Hematopoietic multipotent progenitor cell treated with erythropoietin and hydrocortisone succinate and interleukin-3 and kit ligand, for 8 days (in vitro differentiated cells): ENCODE data around the gene AP2A1.

Experiments used
- DNase-seq: peaks from one replicate; pipeline ENCODE4 v3.0.0-alpha.2; 2015

AP2A1 gene

DNA sequence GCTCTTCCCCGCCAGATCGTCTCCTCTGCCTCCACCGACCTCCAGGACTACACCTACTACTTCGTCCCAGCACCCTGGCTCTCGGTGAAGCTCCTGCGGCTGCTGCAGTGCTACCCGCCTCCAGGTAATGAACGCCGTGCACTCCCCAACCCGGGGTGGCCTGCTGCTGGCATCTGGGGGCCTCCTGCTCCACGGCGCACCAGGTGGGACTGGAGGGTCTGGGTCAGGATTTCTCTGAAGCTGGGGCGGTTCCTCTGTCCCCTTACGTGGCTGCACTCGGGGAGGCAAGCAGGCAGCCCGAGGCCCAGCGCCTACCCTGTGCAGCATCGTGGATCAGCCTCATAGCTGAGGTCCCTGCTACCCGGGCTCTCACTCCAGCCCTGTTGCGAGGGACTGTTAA is 28.8 kb downstream of the AP2A1 start:
- DNase-seq: no peak

DNA sequence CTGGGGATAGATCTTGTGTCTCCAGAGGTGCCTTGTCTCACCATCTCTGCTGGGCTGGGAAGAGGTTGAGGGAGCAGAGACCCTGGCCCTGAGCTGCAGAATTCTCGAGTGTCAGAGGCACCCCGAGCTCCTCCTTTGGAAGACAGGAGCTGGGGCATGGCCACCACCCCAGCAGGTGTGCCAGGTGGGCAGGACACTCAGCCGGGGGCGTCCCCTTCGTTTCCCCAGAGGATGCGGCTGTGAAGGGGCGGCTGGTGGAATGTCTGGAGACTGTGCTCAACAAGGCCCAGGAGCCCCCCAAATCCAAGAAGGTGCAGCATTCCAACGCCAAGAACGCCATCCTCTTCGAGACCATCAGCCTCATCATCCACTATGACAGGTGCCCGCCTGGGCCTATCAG is 31.8 kb downstream of the AP2A1 start:
- DNase-seq: no peak

DNA sequence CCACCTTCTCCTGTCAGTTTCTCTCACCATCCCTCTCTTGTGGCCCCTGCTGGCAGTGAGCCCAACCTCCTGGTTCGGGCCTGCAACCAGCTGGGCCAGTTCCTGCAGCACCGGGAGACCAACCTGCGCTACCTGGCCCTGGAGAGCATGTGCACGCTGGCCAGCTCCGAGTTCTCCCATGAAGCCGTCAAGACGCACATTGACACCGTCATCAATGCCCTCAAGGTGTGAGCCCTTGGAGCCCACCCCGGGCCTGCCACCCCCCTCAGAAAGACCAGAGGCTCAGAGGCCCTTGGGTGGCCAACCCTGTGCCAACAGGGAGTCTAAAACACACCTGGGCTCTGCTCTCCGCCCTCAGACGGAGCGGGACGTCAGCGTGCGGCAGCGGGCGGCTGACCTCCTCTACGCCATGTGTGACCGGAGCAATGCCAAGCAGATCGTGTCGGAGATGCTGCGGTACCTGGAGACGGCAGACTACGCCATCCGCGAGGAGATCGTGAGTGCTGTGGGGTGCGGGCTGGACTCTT is 32.5 kb downstream of the AP2A1 start:
- DNase-seq: no peak

DNA sequence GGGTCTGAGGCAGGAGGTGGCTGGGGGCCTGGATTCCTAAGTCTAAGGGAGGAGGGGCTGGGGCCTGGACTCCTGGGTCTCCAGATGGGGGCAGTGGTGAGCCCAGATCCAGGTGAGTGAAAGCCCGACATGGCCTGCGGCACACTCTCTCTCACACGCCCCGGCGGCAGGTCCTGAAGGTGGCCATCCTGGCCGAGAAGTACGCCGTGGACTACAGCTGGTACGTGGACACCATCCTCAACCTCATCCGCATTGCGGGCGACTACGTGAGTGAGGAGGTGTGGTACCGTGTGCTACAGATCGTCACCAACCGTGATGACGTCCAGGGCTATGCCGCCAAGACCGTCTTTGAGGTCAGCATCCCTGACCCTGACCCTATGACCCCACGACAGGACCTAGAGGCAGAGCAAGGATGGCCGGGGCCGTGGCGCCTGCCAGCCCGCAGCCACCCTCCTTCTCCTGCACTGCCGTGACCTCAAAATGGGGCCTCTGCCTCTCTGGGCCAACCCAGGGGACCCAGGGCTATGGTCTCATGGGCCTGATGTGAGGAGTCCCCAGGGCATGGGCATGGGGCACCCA is 33.1 kb downstream of the AP2A1 start:
- no peak for DNase-seq

DNA sequence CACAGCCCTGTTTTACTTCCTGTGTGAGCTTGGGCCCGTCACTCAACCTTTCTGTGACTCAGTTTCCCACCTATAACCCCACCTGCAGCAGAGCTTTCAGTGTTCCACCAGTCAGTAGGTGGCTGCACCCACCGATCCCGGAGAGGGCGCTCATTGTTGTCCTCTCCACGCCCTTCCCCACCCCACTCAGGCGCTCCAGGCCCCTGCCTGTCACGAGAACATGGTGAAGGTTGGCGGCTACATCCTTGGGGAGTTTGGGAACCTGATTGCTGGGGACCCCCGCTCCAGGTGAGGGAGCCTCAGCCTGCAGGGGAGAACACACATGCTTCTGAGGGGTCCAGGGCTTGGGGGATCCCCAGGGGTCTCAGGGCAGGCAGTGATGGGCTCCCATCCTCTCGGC is 34.0 kb downstream of the AP2A1 start:
- DNase-seq: no peak

DNA sequence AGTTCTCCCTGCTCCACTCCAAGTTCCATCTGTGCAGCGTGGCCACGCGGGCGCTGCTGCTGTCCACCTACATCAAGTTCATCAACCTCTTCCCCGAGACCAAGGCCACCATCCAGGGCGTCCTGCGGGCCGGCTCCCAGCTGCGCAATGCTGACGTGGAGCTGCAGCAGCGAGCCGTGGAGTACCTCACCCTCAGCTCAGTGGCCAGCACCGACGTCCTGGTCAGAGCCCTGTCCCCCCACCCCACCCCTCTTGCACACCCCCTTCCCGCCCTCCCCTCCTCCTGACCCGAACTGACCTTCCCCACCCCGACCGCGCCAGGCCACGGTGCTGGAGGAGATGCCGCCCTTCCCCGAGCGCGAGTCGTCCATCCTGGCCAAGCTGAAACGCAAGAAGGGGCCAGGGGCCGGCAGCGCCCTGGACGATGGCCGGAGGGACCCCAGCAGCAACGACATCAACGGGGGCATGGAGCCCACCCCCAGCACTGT is 34.6 kb downstream of the AP2A1 start:
- no peak for DNase-seq

DNA sequence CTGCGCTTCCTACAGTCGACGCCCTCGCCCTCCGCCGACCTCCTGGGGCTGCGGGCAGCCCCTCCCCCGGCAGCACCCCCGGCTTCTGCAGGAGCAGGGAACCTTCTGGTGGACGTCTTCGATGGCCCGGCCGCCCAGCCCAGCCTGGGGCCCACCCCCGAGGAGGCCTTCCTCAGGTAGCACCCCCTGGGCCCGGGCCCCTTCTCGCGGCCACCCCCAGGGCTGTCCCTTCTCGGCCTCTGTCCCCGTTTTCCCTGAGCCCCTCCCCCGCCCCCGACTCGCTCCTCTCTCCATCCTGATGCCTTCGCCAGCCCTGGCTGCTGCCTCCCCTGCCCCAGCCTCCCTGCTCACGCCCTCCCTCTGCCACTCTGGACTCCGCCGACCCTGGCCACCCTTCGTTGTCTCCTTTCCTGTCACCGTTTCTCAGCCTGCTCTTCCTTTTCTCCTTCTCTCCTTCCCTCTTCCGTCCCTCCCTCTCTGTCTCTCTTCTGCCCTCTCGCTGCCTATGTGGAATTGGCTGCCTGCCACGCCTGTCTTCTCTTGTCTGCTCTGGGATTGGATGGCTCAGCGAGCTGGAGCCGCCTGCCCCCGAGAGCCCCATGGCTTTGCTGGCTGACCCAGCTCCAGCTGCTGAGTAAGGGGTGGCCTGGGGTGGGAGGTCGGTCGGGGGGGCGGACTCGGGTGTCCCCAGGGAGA is 35.3 kb downstream of the AP2A1 start:
- DNase-seq: peak; percentile 41

DNA sequence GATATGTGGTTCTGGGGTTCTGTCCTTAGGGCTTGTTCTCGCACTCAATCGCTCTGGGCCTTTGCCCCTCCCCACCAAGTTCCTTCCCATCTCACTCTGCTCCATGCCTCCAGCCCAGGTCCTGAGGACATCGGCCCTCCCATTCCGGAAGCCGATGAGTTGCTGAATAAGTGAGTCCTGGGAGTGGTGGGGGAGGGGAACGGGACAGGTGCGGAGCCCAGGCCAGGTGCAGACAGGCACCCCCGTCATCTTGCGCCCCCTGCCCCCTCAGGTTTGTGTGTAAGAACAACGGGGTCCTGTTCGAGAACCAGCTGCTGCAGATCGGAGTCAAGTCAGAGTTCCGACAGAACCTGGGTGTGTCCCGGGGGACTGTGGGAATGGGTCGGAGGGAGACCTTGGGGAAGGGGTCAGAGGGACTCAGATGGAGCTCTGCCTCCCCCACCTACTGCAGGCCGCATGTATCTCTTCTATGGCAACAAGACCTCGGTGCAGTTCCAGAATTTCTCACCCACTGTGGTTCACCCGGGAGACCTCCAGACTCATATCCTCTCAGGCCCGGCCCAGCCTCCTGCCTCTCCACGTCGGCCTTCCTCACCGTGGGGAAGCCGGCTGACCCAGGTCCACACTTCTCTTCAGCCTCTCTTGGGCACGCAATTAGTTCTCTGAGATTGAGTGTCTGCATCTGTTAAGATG is 36.2 kb downstream of the AP2A1 start:
- DNase-seq: no peak

DNA sequence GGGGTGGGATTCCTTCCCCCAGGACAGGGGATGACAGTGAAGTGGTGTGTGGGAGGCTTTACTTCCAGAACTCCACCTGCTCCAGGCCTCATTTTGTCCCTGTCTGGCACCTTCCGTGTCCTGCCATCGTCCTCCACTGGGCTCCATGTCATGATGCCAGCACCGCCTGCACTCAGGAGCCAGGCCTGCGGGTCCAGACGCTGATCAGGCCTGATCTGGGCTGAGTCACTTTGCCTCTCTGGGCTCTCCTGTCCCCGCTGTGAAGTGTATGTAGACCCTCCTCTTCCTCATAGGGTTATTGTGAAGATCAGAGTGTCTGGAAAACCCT is 36.7 kb downstream of the AP2A1 start:
- DNase-seq: no peak

DNA sequence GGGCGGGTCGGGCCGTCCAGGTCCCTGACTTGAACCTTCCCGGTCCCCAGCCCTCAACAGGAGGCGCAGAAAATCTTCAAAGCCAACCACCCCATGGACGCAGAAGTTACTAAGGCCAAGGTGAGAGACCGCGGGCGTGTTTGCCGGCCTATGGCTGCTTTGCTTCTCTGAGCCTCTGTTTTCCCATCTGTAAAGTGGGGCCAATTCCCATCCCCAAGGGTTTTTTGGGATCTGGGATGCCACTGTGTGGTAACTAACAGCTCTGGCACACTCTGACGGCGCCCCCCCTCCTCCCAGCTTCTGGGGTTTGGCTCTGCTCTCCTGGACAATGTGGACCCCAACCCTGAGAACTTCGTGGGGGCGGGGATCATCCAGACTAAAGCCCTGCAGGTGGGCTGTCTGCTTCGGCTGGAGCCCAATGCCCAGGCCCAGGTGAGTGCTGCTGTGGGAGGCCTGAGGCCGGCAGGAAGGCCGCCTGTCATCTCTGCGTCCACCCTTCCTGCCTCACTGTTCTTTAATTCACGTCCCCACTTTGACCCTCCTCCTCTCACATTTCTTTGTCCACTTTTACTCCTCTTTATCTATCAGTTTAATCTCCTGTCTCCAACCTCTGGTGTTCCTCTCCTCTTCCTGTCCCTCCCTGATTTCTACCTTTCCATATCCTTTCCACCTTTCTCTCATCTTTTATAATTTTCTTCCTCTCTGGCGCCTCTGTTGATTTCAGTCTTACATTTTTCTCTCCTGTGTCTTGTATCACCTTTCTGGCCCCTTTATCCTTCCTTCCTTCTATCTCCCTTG is 39.2 kb downstream of the AP2A1 start:
- DNase-seq: no peak

DNA sequence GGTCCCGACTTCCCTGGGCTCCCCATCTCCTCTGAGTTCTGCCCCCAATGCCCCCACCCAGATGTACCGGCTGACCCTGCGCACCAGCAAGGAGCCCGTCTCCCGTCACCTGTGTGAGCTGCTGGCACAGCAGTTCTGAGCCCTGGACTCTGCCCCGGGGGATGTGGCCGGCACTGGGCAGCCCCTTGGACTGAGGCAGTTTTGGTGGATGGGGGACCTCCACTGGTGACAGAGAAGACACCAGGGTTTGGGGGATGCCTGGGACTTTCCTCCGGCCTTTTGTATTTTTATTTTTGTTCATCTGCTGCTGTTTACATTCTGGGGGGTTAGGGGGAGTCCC is 39.8 kb downstream of the AP2A1 start:
- DNase-seq: no peak

DNA sequence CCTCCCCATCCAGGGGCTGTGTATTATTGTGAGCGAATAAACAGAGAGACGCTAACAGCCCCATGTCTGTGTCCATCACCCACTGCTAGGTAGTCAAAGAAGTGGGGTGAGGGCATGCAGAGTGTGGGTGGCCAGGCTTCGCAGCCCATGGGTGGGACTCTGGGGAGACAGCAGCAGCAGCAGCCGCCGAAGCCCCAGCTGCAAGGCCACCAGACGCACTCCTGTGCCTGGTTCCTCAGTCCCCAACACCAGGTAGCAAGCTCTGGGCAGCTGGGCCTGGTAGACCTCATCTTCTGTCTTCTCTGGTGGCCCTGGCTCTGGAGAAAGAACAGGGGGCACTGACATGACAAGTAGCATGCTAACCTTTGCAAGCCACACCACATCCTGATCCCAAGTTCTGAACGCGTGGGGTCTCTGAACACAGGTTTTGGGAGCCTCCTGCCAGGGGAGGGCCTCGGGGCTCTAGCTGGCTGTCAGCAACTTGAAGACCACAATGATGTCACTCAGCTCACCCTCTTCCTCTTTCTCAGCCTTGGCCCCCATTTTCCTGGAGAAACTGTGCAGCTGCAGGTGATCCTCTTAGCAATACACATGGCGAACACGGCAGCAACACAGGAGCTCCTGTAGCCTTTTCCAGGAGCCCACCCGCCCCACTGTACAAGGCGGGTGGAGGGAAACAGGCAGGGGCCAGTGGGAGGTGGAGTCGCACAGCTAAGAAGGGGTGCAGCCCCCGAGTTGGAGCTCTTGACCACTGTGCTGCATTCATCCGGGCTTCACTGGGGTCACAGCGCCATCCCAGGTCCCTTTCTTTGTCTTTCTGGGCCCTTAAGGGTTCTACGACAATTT is 40.5 kb downstream of the AP2A1 start:
- peak; percentile 23 for DNase-seq

DNA sequence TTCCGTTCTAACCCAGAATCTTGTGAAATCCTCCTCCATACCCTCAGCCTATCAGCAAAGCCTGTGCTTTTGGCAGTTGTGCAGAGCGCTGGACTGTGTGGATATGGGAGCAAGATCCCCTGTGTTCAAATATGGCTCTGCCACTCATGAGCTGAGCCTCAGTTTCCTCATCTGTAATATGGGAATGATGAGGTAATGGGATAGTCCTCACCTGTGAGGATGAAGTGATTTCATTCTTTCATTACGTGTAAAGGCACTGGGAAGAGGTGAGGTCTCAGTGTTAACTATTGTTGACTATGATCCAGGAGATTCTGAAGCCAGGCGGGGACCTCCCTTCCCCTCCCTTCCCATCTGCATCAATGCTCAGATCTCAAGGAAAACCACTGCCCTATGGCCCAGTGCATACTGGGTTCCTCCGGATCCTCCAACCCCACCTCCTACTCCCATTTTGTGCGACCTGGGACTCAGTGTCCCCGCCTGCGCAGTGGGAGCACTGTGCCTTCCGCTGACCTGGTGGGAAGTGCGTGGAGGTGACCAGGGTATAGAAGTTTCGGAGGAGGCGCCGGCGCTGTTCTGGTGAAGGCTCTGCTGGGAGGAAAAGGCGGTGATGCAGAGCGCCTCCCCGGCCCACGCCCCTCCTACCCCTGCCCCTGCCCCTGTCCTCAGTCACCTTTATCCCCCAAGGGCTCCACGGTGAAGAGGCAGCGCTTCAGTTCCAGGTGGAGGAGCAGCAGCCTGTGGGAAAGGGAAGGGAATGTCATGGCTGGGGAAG is 41.3 kb downstream of the AP2A1 start:
- DNase-seq: no peak

DNA sequence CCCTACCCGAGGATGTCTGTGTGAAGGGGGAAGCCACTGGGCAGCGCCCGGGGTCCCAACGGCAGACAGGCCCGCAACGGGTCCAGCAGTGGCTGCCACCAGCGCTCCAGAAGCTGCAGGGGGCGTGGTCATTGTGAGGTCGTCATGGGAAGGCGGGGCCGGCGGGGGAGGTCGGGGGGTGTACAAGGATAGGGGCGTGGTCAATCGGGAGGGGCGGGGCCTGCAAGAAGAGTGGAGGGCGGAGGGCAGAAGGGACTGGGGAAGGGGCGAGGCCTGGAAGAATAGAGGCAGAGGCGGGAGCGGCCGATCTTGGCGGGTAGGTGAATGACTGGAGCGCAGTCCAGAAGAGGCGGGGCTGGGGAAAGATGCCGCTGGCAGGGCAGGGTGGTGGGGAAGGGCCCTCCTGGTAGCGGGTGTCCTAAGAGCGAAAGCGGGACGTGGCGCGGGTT is 41.9 kb downstream of the AP2A1 start:
- DNase-seq: peak; percentile 82

DNA sequence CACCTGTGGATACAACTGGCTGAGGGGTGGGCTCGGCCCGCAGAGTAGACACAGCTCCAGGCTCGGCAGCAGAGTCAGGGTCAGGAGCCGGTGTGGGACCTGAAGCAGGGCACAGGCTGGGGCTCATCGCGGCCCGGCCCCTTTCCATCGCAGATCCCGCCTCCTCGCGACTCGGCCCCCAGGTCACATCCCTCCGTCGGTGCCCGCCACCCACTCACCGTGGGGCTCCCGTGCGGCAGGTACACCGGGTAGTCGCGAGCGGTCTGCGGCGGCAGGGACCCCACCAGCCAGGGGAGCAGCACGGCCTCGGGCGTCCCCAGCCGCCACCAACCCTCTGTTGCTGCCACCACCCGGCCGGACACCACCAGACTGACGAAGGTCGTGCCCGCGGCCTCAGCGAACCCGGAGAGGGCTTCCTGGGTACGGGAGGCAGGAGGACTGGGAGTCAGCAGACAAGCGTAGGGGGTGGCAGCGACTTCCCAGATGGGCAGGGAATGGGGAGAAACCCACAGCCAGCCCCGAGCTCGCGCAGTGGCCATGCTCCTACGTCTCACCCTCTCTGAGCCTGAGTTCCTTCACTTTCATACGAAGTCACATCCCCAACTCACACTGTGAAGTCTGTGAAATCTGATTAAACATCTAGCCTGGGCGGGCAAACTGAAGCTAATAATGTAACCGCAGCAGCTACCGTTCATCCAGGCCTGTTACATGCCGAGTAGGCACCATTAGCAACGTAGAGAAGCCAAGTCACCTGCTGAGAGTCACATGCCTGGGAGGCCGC is 42.5 kb downstream of the AP2A1 start:
- DNase-seq: peak; percentile 81

DNA sequence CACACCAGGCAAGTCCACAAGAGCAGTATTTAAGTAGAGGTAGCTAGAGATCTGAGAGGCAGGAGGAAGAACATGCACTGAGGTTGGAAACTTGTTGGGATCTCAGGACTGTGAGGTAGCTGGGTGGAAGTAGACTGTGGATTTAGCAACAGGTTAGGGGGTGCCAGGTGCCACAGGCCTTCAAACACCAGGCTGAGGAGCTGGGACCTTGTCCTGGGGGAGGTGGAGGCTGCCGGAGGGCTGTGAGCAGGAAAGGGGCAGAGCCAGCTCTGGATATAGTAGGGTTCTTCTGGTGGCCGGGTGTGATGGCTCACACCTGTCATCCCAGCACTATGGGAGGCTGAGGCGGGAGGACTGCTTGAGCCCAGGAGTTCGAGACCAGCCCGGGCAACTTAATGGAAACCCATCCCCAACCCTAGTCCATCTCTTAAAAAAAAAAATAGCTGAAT is 43.2 kb downstream of the AP2A1 start:
- DNase-seq: no peak

DNA sequence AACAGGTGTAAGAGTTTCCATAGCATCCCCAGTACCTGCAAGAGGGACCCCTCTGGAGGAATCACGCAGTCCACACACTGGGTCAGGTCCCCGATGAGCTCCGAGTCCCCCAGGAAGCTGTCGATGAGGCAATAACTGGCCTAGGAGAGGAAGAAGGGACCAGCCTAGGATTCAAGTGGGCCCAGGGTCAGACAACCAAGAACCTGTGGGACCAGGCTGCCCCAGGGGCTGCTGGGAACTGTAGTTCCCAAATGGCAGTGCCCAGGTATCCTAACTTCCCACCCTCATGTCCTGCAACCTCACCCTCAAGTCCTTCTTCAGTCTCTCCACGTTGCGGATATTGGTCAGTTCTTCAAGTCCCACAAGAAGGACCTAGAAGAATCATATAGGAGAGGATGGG is 44.5 kb downstream of the AP2A1 start:
- no peak for DNase-seq

DNA sequence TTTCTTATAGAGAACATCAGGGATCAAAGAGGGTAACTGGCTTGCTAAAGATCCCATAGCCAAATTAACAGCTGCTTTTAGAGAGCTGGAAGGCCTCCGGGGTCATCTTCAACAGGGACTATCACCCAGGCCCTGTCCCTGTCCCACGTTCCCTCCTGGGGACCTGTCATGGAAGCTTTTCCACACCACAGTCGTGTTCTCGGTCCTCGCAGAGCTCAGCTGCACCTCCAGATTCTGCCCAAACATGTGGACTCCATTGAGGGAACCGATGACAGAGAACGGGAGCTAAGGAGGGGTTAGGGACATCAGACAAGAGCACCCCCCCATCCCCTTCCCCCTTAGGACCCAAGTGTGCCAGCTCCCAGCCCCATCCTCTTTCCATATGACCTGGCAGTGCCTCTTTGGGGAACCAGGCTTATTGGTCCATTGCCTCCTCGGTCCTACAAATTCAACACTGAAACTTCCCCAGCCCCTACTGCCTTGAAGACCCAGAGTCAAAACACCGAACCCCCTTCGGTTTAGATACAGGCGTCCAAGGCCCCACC is 45.7 kb downstream of the AP2A1 start:
- no peak for DNase-seq

DNA sequence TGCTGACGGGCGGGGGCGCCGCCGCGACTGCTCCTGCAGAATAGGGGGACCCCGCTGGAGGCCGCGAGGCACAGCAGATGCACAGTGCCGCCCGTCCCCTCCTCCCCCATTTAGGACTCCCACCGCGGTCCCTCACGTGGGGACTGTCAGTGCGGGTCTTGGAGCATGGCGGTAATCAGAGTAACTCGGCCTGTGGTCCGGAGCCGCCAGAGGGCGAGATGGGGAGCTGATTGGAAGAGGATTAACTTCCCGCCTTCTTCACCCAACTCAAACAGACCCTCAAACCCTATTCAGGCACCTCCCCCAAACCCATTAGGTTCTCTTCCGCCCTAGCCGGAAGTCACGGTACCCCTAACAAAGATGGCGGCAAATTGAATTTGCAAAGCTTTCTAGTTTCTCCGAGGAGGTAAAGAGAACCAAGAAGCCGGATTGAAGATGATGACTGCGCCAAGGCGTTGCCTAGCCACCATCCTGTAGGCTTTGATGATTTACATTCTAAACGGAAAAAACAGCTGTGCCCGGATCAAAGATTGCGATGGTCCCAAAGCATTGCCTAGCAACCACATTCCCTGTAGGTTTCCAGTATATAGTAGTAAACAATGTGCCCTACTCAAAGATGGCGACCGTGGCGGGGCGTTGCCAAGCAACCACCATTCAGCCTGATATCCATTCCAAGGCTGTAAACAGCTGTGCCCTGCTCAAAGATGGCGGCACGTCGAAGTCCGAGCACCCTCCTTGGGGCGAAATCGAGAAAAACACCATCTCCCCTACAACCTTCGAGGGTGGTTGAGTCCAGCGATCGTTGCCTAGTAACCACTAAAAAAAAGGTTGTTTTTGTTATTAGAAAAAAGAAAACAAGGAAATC is 46.4 kb downstream of the AP2A1 start, which contains the start of gene FUZ:
FUZ (minus strand) TSS at position 296 of the 865 bp plus-strand sequence; CDS start at position 110, 186 bp downstream.
- peak; percentile 99 for DNase-seq
